Spleen (tissue), 7 donors: Measurements from ENCODE around the gene PIH1D1.

ENCODE experiments used
- POLR2A ChIP-seq, 3 donors: fragments of 450-650 bp; IDR thresholded peaks; one replicate each; pipeline ENCODE4 v1.5.1; 2017; ENCODE audit warnings: antibody characterized with exemption in 3 of 3, mild to moderate bottlenecking in 1 of 3
- TF ChIP-seq, protein P1 (sequence below), 11 experiments: fragments of 200-600 bp in 7 of 11; fragments of 450-650 bp in 4 of 11; sonication (generic) in 4 of 11; IDR thresholded peaks in 8 of 11; conservative IDR thresholded peaks in 3 of 11; 1 replicate in 7 of 11; 2 replicates in 4 of 11; pipeline versions ENCODE4 v1.4.0 to v1.8.0; 2016 to 2021; ENCODE audit warnings: antibody characterized with exemption in 11 of 11, inconsistent platforms in 4 of 11, mild to moderate bottlenecking in 1 of 11
- donor health status: DM: no; HTN: no; CAD: no; lungs with moderate emphysema.
- donor health status: DM: no; HTN: no; CAD: no.
- donor health status: DM: no; HTN: no; CAD: no.

GRCh38 chr19:49421878-49422202 lies 29.8 kb downstream of the PIH1D1 start:
- TF ChIP-seq POLR2A (IDR thresholded peaks at IDR 0.05) = no peak
- TF ChIP-seq, protein P1, sequence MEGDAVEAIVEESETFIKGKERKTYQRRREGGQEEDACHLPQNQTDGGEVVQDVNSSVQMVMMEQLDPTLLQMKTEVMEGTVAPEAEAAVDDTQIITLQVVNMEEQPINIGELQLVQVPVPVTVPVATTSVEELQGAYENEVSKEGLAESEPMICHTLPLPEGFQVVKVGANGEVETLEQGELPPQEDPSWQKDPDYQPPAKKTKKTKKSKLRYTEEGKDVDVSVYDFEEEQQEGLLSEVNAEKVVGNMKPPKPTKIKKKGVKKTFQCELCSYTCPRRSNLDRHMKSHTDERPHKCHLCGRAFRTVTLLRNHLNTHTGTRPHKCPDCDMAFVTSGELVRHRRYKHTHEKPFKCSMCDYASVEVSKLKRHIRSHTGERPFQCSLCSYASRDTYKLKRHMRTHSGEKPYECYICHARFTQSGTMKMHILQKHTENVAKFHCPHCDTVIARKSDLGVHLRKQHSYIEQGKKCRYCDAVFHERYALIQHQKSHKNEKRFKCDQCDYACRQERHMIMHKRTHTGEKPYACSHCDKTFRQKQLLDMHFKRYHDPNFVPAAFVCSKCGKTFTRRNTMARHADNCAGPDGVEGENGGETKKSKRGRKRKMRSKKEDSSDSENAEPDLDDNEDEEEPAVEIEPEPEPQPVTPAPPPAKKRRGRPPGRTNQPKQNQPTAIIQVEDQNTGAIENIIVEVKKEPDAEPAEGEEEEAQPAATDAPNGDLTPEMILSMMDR (IDR thresholded peaks at IDR 0.05 in 8 of 11, conservative IDR thresholded peaks at IDR 0.05 in 3 of 11) = no peak
